ENCODE data around the gene COMMD3.
"Not testable (repeated sequence)": the region's sequence is repeated elsewhere in the genome, so short reads cannot be mapped to it uniquely, and the experiment has no call there.

COMMD3 gene

DNA sequence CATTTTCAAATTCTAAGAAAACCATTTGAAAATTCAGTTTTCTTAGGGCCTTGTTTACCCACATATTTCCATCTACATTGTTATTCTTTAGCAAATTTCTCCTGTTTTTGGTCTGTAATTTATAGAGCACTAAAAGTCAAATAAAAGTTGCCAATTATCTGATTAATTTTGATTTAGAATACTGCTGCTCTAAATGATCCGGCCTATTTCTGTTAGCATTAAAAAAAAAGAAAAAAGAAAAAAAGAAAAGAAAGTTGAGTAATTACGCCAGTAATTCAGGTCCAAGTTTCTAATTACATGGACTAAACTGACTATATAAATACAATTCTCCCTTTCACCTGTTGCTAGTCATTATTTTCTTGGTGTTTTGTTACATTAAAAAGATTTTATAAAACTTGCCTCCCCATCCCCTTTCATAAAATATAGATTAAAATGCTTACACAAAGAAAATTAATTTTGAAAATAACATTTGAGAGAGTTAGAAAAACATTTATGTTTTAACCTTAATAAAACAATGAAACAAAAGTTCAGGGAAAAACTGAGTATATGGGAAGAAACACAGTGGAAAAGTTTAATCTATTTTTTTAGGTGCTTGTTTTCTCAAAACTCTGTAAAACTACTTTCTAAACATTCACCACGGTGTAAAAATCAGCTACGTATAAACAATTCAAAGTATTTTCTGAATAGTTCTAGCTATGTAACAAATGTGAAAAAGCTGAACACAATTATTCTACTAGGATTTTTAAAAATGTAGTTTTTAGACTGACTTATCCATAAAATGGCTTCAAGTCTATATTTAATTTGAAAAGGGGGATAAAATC lies 6.8 kb upstream of the COMMD3 start:
- TF ChIP-seq POLR2A (IDR thresholded peaks at IDR 0.05; ENCODE audit: extremely low read depth, insufficient read length), result no peak
- no peak for TF ChIP-seq MYC (IDR thresholded peaks at IDR 0.05; ENCODE audit: low read depth, low read length)
- TF ChIP-seq, protein P1, sequence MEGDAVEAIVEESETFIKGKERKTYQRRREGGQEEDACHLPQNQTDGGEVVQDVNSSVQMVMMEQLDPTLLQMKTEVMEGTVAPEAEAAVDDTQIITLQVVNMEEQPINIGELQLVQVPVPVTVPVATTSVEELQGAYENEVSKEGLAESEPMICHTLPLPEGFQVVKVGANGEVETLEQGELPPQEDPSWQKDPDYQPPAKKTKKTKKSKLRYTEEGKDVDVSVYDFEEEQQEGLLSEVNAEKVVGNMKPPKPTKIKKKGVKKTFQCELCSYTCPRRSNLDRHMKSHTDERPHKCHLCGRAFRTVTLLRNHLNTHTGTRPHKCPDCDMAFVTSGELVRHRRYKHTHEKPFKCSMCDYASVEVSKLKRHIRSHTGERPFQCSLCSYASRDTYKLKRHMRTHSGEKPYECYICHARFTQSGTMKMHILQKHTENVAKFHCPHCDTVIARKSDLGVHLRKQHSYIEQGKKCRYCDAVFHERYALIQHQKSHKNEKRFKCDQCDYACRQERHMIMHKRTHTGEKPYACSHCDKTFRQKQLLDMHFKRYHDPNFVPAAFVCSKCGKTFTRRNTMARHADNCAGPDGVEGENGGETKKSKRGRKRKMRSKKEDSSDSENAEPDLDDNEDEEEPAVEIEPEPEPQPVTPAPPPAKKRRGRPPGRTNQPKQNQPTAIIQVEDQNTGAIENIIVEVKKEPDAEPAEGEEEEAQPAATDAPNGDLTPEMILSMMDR (IDR thresholded peaks at IDR 0.05; ENCODE audit: low read depth, low read length), result no peak
- TF ChIP-seq, protein P2, sequence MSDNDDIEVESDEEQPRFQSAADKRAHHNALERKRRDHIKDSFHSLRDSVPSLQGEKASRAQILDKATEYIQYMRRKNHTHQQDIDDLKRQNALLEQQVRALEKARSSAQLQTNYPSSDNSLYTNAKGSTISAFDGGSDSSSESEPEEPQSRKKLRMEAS (IDR thresholded peaks at IDR 0.05; ENCODE audit: low read depth, low read length), result no peak
- no peak for DNase-seq (ENCODE audit: low read depth)
- H3K4me3 ChIP-seq (ENCODE audit: low read depth, low read length), result no peak overlapping the region

DNA sequence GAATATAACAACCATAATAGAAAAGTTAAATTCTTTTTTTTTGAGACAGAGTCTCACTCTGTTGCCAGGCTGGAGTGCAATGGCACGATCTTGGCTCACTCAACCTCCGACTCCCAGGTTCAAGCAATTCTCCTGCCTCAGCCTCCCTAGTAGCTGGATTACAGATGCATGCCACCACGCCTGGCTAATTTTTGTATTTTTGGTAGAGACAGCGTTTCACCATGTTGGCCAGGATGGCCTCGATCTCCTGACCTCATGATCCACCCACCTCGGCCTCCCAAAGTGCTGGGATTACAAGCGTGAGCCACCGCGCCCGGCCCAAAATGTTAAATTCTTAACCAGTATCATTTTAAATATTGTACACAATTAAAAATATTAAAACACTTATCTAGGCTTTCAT lies 6.2 kb upstream of the COMMD3 start:
- H3K4me3 ChIP-seq (ENCODE audit: low read depth, low read length); DNase-seq (ENCODE audit: low read depth): not testable (repeated sequence)

- DNase-seq (ENCODE audit: low read depth), result no peak
- TF ChIP-seq, protein P2 (IDR thresholded peaks at IDR 0.05; ENCODE audit: low read depth, low read length), result no peak
- TF ChIP-seq POLR2A (IDR thresholded peaks at IDR 0.05; ENCODE audit: extremely low read depth, insufficient read length), result no peak
- TF ChIP-seq, protein P1 (IDR thresholded peaks at IDR 0.05; ENCODE audit: low read depth, low read length), result no peak
- TF ChIP-seq MYC (IDR thresholded peaks at IDR 0.05; ENCODE audit: low read depth, low read length), result no peak
- no peak overlapping the region for H3K4me3 ChIP-seq (ENCODE audit: low read depth, low read length)
Measured at GRCh38 chr10:22310928-22311327, 5.3 kb upstream of the COMMD3 start.

DNA sequence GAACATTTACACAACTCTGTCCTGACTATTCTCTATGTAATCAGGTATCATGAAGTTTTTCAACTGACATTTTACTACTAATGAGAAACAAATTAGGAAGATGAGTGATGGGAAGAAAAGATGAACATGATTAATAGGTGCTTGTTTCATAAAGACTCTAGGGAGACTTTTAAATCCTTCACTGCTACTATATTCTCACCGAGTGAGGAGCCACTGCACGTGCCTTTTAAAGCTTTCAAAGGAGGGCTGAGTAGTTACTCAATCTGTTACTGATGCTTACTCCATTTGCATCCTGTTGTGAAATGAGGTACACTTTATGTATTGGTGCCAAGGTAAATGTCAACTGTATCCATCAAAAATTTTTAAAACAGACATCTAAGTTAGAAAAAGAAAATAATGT lies 1.3 kb upstream of the COMMD3 start:
- TF ChIP-seq MYC (IDR thresholded peaks at IDR 0.05; ENCODE audit: low read depth, low read length) (no peak), POLR2A (IDR thresholded peaks at IDR 0.05; ENCODE audit: extremely low read depth, insufficient read length) (no peak)
- TF ChIP-seq, protein P2 (IDR thresholded peaks at IDR 0.05; ENCODE audit: low read depth, low read length), result peak; percentile 70
- DNase-seq (ENCODE audit: low read depth), result peak; percentile 37
- no peak overlapping the region for H3K4me3 ChIP-seq (ENCODE audit: low read depth, low read length)

DNA sequence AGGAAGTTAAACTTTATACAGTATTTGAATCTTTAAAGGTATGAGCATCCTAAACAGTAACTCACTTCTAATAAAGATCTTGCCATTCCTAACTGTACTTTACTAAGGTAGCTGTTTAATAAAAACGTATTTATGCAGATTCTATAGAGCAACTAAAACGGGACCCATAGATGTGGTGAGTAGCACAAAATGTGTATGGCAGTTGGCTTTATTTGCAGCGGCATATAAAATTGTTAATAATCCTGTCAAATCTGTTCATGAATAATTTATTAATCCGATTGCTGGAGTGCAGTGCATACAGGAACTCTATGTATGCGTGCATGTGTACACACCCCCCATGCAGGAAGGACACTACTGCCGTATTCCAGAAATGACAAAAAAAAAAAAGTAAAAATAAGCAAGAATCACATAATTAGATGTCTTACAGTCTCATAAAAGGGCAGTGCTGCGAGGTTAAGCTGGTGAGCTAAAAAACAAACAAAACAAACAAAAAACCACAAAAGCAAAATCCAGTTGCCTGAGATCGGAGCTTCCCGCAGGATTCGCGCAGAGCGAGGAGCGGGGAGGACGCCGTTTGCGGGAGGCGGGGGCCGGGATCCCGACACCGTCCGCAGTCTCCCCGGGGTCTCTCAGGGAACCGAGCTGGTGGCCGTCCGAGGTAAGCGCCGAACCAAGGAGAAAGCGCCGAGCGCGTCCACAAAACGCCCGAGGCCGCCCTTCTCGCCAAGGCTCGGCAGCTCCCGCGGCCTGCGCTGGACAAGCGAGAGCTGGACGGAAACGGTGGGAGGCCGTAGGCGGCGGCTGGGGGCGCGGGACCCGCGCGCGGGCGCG lies 518 bp upstream of the COMMD3 start:
- TF ChIP-seq MYC (IDR thresholded peaks at IDR 0.05; ENCODE audit: low read depth, low read length), result no peak
- TF ChIP-seq, protein P2 (IDR thresholded peaks at IDR 0.05; ENCODE audit: low read depth, low read length), result no peak
- DNase-seq (ENCODE audit: low read depth), result no peak
- peak overlapping the region; percentile 68 for H3K4me3 ChIP-seq (ENCODE audit: low read depth, low read length)

- DNase-seq (ENCODE audit: low read depth), result no peak
- TF ChIP-seq MYC (IDR thresholded peaks at IDR 0.05; ENCODE audit: low read depth, low read length) (no peak), POLR2A (IDR thresholded peaks at IDR 0.05; ENCODE audit: extremely low read depth, insufficient read length) (no peak)
- TF ChIP-seq, protein P2 (IDR thresholded peaks at IDR 0.05; ENCODE audit: low read depth, low read length), result no peak
- TF ChIP-seq, protein P1 (IDR thresholded peaks at IDR 0.05; ENCODE audit: low read depth, low read length), result no peak
- peak overlapping the region; percentile 80 for H3K4me3 ChIP-seq (ENCODE audit: low read depth, low read length)
Measured at GRCh38 chr10:22317076-22317370, 835 bp downstream of the COMMD3 start.

Data from NB4 (cell line).